Amniotic stem cell (primary cell): ENCODE results near the gene CA10.

Experiments used
- DNase-seq: peaks from one replicate; lab custom pipeline; 2025; lab: John Stamatoyannopoulos, UW

The CA10 gene

GRCh38 chr17:52158450-52159042 is at the start of gene CA10:
Gene CA10 (minus strand): TSS chr17:52158714.
- DNase-seq: no peak

DNA sequence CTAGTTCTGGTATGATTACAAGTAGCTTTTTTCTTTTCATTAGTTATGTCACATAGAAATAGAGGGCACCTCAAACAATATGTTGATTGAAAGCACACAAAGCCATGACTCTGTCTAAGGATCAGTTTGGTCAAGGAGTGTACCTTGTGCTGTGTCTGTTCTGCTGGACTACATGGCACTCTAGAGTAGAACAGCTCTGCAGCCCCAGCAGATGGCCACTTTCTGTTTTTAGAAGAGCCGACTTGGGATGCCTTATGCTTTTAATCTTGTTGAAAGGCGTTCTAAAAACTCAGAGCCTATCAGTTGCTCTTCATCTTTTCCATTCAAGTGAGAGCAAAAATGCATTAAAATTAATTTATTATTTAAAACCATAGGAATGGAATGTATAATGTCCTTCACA is 49.3 kb upstream of the CA10 start:
- no peak for DNase-seq

DNA sequence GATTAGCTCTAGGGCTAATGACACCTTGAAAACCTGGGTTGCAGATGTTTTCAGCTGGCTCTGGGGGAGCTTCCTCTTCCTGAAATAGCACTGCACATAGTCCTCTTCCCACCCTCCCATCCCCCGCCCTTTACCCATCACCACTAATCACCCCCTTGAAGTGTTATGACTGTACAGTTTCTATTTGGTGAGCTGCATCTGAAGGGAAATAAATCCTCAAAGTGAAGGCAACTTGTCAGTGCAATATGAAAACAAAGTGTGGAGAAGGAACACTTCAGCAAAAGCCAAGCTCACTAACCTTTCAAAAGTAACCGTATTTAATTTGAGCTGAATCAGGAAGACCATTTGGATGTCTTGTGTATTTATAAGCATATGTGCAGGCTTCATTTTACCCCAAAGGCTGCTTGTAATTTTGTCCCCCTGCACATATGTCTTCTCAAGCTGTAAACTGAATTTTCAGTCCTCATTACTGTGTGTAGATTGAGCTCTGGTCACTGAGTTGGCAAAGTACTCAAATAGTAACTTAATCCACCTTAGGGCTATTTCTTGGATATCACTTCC is 44.1 kb upstream of the CA10 start:
- no peak for DNase-seq

DNA sequence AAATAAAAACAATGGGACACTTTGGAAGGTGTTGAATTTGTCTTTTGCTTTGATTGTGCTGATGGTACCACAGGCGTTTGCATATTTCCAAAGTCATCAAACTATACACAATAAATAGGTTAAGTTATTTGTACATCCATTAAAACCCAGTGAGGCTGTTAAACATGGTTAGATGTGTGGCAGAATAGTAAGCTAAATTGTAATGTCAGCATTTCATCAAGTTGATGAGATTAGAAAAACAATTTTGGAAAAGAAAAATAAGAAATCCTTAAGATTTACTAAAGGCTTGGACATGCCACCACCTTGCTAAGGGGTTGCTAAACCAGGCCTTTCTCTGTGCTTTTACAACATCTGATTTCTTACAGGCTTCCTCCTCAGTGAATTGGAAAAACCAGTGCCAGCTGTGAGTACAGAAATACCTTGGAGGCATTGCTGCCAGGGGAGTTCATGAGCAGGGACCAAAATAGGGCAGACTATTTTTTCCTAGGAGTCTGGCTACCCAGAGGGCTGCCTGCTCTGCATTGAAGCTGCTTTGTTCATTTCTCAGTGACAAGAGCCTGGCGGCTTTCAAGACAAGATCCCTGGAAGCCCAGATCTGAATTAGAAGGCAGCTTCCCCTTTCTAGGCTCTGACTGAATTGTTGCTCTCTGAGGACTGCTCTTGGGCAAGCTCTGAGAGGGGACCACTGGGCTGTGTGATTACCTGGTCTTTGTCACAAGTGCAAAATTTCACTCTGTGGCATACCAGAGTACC is 43.4 kb upstream of the CA10 start:
- no peak for DNase-seq

DNA sequence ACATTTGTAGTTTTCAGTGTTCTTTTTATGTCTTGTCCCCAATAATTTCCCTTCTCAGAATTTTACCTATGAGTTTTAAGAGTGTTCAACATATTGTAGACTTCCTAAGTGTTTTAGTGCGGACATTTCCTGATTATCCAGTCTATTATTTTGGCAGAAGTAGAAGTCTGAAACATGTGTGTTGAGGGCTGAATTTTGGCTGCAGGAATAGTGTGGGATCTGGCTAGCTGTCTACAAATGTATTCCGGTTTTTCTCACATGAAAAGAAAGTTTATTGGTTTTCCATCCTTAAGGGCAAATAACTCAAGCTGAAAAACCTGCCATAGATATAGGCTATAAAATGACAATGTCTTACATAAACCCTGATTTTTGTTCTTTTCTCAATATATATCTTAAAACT is 33.0 kb upstream of the CA10 start:
- no peak for DNase-seq

DNA sequence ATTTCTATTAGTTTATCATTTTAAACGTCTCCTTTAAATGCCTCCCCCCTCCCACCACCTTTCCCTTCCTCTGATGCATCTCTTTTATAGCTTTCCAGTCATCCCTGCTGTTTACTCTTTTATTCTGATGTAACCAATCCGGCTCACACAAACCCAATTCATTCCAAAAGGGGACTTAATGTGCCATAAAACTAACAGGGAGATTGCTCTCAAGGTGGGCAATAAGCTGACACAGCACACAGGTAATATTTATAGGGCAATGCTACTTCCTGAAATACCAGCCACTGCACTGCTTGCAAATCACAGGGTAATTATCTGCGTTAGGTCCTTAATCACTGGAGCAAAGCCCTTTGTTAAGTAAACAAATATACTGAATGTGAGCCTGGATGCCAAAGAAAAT is 23.3 kb upstream of the CA10 start:
- no peak for DNase-seq

- no peak for DNase-seq
Measured at GRCh38 chr17:52178012-52178411, 19.5 kb upstream of the CA10 start.

DNA sequence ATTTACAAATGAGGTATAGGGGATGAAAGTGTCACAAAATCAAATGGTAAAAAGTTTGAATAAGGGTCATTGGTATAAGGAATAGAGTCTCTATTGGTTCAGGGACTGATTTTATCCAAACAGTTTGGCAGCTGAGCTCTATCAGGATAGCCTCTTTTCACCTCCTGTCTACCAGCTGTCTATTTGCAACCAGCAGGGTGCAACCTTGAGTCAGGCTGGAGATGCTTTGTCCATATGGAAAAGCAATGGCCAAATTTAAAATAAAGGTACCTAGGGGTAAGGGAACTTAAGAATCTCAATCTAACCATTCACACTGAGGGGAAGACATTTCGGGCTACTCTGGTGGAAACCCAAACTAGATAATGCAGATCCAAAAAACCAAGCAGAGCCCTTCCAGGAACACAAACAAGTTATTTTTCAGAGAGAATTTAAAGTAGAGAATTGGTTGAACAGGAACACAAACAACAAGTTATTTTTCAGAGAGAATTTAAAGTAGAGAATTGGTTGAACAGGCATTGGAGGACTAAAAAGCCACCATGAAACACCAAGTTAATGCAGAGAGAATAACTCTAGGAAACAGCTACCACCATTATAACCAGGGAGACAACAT is 12.6 kb upstream of the CA10 start:
- DNase-seq: no peak

- no peak for DNase-seq
Measured at GRCh38 chr17:52160136-52160567, 1.6 kb upstream of the CA10 start.

GRCh38 chr17:52159246-52160135 is 977 bp upstream of the CA10 start:
- no peak for DNase-seq

GRCh38 chr17:52157603-52158449 is 688 bp downstream of the CA10 start:
- no peak for DNase-seq

- DNase-seq: no peak
Measured at GRCh38 chr17:52156576-52157570, 1.6 kb downstream of the CA10 start.

DNA sequence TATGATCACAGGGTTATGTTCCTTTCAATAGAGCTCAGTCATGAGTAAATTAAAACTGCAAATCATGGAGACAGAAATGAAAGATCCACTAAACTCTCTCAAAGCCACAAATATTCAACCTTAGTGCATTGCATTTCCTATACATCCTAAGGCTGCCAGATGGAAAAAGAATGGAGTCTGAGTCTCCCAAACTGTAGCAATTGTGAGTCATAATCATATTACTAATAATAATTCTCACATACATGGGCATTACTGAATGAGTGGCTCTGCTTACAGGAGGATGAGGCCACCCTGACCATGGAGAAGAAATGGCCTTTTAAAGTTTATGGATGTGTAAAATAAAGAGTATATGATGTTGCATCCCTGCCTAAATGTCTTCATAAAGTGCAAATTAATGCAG is 3.2 kb downstream of the CA10 start:
- DNase-seq: no peak

GRCh38 chr17:52154466-52154865 is 4.0 kb downstream of the CA10 start:
- DNase-seq: no peak

DNA sequence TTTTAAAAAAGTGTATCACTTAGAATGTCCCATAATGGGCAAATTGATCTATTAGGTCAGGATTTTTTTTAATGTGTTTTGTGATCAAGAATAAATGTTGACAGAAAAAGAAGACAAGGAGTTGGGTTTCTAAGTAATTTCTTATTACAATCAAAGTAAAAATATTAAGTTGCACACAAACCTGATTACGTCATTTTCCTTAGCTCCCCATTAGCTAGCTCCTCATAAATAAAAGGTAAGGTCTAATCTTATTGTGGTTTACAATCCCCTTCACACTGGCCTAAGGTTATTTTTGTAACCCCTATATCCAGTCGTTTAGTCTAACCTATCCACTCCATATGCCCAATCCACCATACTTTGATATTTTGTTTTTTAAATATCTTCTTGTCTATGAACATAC is 7.6 kb downstream of the CA10 start:
- DNase-seq: no peak

DNA sequence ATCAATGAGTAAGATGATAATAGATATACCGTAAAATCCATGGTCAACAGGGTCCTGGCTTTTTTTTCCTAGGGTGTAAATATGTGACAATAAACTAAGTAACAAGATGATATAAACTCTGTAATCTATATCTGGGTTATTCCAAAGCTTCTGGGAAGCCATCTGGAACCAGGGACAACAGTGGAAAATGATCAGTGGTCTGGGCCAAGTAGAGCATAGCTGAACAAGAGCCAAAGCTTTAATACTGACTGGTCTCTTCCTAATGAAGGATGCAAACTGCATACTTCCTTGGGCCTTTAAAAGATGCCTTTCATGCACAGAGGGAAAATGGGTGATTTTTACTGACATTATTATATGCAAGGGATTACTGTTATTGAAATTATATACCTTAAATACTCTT is 8.9 kb downstream of the CA10 start:
- no peak for DNase-seq

- no peak for DNase-seq
Measured at GRCh38 chr17:52148969-52149351, 9.6 kb downstream of the CA10 start.

DNA sequence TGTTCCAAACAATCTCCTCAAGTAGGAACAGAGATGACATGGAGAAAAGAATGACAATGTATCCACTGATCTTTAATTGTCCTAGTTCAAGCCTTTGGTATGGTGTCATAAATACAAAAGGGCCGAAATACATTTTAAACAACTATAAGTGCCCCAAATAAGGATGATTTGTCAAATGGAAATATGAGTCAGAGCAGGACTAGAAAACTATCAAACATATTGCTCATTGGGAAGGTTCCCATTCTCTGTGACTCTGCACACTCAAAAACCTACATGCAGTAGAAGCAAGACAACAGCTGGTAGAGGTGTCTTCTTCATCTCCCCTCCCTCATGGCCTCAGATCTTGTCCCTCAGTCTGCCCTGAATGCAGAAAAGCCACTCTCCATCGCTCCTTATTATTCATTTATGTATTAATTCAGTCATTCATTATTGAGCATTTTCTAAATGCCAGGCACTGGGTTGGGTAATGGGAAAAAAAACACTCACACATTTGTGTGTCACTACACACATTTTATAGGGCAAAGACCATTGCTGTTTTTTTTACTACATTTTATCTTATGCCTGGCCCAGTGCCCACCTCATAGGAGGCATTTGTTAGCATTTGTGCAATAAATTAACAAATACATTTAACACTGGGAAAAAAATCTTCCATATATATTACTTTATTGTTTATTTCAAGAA is 10.1 kb downstream of the CA10 start:
- no peak for DNase-seq

DNA sequence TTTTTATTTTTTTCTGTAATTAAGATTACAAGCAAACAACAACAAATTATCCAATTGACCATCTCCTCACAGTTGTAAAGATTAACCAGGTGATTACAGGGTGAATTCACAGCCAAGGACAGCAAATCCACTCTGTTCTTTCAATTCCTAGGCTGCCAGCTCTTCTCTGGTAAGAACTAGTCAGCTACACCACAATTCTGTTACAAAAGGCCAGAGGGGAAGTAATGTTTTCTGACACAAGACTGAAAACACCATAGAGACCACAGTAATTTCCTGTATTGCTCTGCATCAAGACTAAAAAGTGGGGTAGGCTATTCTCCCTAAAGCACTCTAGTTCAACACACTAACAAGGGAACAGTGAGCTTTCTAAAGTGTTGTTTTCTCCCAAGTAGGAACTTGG is 10.6 kb downstream of the CA10 start:
- DNase-seq: no peak
